ENCODE results near the gene FANCB. TPM values are rescaled to one million over a fixed set of nuclear protein-coding genes. Genes with fewer than 3 reads are reported as not detected.

Gene FANCB
- total RNA-seq, 1 donor from 2014 or later = 0.74 TPM

GRCh38 chrX:14832586-14832985 lies 40.3 kb downstream of the FANCB start:
- Histone ChIP-seq H3K4me1 (no peaks in the 10 kb centered on the region), H3K27ac (no peak overlapping the region), H3K4me3 (no peak overlapping the region), H3K9me3 (no peaks in the 10 kb centered on the region), H3K27me3 (no peaks in the 10 kb centered on the region), H3K36me3 (no peaks in the 10 kb centered on the region)
- intact Hi-C loops (cut with DNase I) = no loop called here
- TF ChIP-seq POLR2A (IDR thresholded peaks at IDR 0.05) = no peak
- TF ChIP-seq CTCF (IDR thresholded peaks at IDR 0.05) = no peak
- no peak for TF ChIP-seq POLR2AphosphoS5 (IDR thresholded peaks at IDR 0.05; ENCODE audit: insufficient read depth in 1 of 2, low read depth in 1 of 2)
- no peak for DNase-seq (ENCODE audit: extremely low spot score in 2 of 2)

GRCh38 chrX:14832151-14832550 lies 40.7 kb downstream of the FANCB start:
- no peaks in the 10 kb centered on the region for H3K9me3 ChIP-seq
- TF ChIP-seq POLR2A (IDR thresholded peaks at IDR 0.05) = no peak
- TF ChIP-seq CTCF (IDR thresholded peaks at IDR 0.05) = no peak
- no peak for TF ChIP-seq POLR2AphosphoS5 (IDR thresholded peaks at IDR 0.05; ENCODE audit: insufficient read depth in 1 of 2, low read depth in 1 of 2)
- no peaks in the 10 kb centered on the region for H3K4me1 ChIP-seq
- H3K27ac ChIP-seq = no peak overlapping the region
- intact Hi-C loops (cut with DNase I) = no loop called here
- H3K27me3 ChIP-seq = no peaks in the 10 kb centered on the region
- no peak for DNase-seq (ENCODE audit: extremely low spot score in 2 of 2)
- H3K36me3 ChIP-seq = no peaks in the 10 kb centered on the region
- H3K4me3 ChIP-seq = no peak overlapping the region

GRCh38 chrX:14829643-14830042 lies 43.2 kb downstream of the FANCB start:
- H3K36me3 ChIP-seq = no peaks in the 10 kb centered on the region
- H3K27ac ChIP-seq = no peak overlapping the region
- intact Hi-C loops (cut with DNase I) = no loop called here
- H3K4me3 ChIP-seq = no peak overlapping the region
- H3K27me3 ChIP-seq = no peaks in the 10 kb centered on the region
- TF ChIP-seq POLR2A (IDR thresholded peaks at IDR 0.05) (no peak), CTCF (IDR thresholded peaks at IDR 0.05) (no peak), POLR2AphosphoS5 (IDR thresholded peaks at IDR 0.05; ENCODE audit: insufficient read depth in 1 of 2, low read depth in 1 of 2) (no peak)
- H3K9me3 ChIP-seq = no peaks in the 10 kb centered on the region
- no peak for DNase-seq (ENCODE audit: extremely low spot score in 2 of 2)
- no peaks in the 10 kb centered on the region for H3K4me1 ChIP-seq

- intact Hi-C loops (cut with DNase I) = no loop called here
- H3K27ac ChIP-seq = no peak overlapping the region
- H3K36me3 ChIP-seq = no peaks in the 10 kb centered on the region
Observed at GRCh38 chrX:14826319-14826718, 46.5 kb downstream of the FANCB start.

GRCh38 chrX:14825851-14826250 lies 47.0 kb downstream of the FANCB start:
- intact Hi-C loops (cut with DNase I) = no loop called here
- Histone ChIP-seq H3K4me1 (no peaks in the 10 kb centered on the region), H3K27me3 (no peaks in the 10 kb centered on the region), H3K9me3 (no peaks in the 10 kb centered on the region), H3K36me3 (no peaks in the 10 kb centered on the region), H3K4me3 (no peak overlapping the region), H3K27ac (no peak overlapping the region)
- TF ChIP-seq CTCF (IDR thresholded peaks at IDR 0.05) = no peak
- TF ChIP-seq POLR2A (IDR thresholded peaks at IDR 0.05) = no peak
- no peak for DNase-seq (ENCODE audit: extremely low spot score in 2 of 2)

More at GRCh38 chrX:14826319-14826718, 46.5 kb downstream of the FANCB start:
- TF ChIP-seq POLR2A (IDR thresholded peaks at IDR 0.05) (no peak), POLR2AphosphoS5 (IDR thresholded peaks at IDR 0.05; ENCODE audit: insufficient read depth in 1 of 2, low read depth in 1 of 2) (no peak), CTCF (IDR thresholded peaks at IDR 0.05) (no peak)
- Histone ChIP-seq H3K9me3 (no peaks in the 10 kb centered on the region), H3K4me1 (no peaks in the 10 kb centered on the region), H3K4me3 (no peak overlapping the region), H3K27me3 (no peaks in the 10 kb centered on the region)
- DNase-seq (ENCODE audit: extremely low spot score in 2 of 2) = no peak

All from vagina (tissue), 2 donors.